B cell (primary cell): ENCODE measurements around the gene ATP6V1F. TPM values are rescaled to one million over a fixed set of nuclear protein-coding genes. Genes with fewer than 3 reads are reported as not detected.

ENCODE experiments used
- ATAC-seq: fragments of 200-7000 bp; cut with Tn5 transposase; one replicate; pipeline ENCODE4 v1.10.0; 2021; ENCODE audit warnings: low read depth, mild to moderate bottlenecking, moderate number of reproducible peaks, moderate library complexity
- CTCF ChIA-PET: fragments of 350-600 bp; sonication (Branson Sonifier 250); formaldehyde crosslinking; loops from one replicate; lab custom pipeline; 2021; ENCODE audit warnings: antibody characterized with exemption, inconsistent platforms; lab: Charles Lee
- POLR2A ChIA-PET: fragments of 350-600 bp; sonication (Branson Sonifier 250); formaldehyde crosslinking; loops from one replicate; lab custom pipeline; 2021; ENCODE audit warnings: antibody characterized with exemption; lab: Charles Lee
- DNase-seq: peaks from one replicate; pipeline ENCODE4 v3.0.0; 2013
- H2AFZ ChIP-seq: 2 replicates; pipeline ENCODE4 v1.6.1; 2012; ENCODE audit warnings: mild to moderate bottlenecking, low read depth, low read length; ENCODE audit not compliant: insufficient read depth, poor library complexity, severe bottlenecking
- H3K27ac ChIP-seq, 2 donors: 1 replicate in 1 of 2; 2 replicates in 1 of 2; pipeline ENCODE4 v1.5.1; 2012 to 2013; ENCODE audit warnings: low read length in 2 of 2, mild to moderate bottlenecking in 2 of 2, moderate library complexity in 1 of 2
- H3K27me3 ChIP-seq, 4 experiments: fragments of 200-600 bp in 1 of 4; sonication (generic) in 1 of 4; replicated peaks in 1 of 4; 1 replicate in 2 of 4; 2 replicates in 2 of 4; pipeline versions ENCODE4 v1.6.1 to v1.7.0; 2013 to 2016; ENCODE audit warnings: low read length in 3 of 4, mild to moderate bottlenecking in 2 of 4, mixed read lengths in 1 of 4, moderate library complexity in 1 of 4; ENCODE audit not compliant: insufficient read depth in 4 of 4, control insufficient read depth in 3 of 4; ENCODE audit errors: control extremely low read depth in 1 of 4
- H3K36me3 ChIP-seq, 2 experiments: replicated peaks in 1 of 2; 1 replicate in 1 of 2; 2 replicates in 1 of 2; pipeline versions ENCODE4 v1.6.1 to v1.7.1; 2013; ENCODE audit warnings: low read length in 1 of 2; ENCODE audit not compliant: insufficient read depth in 2 of 2, control insufficient read depth in 1 of 2; ENCODE audit errors: control extremely low read depth in 1 of 2, extremely low read depth in 1 of 2
- H3K4me1 ChIP-seq, 2 donors: fragments of 200-600 bp in 1 of 2; sonication (generic) in 1 of 2; 1 replicate in 1 of 2; 2 replicates in 1 of 2; pipeline versions ENCODE4 v1.5.1 to v1.6.1; 2013 to 2017; ENCODE audit warnings: low read length in 2 of 2; ENCODE audit not compliant: control insufficient read depth in 2 of 2, insufficient read depth in 2 of 2
- H3K4me2 ChIP-seq: replicated peaks from 2 replicates; pipeline ENCODE3; 2012; ENCODE audit warnings: mild to moderate bottlenecking, low read depth, low read length; ENCODE audit not compliant: poor library complexity, severe bottlenecking
- H3K4me3 ChIP-seq, 5 experiments: fragments of 200-600 bp in 1 of 5; sonication (generic) in 1 of 5; 1 replicate in 3 of 5; 2 replicates in 2 of 5; pipeline versions ENCODE4 v1.5.1 to v1.7.0; 2011 to 2016; ENCODE audit warnings: low read length in 4 of 5, mild to moderate bottlenecking in 4 of 5, low read depth in 2 of 5, control low read depth in 1 of 5, moderate library complexity in 1 of 5; ENCODE audit not compliant: insufficient read depth in 1 of 5; ENCODE audit errors: control extremely low read depth in 1 of 5, extremely low read depth in 1 of 5
- H3K79me2 ChIP-seq: fragments of 200-600 bp; sonication (generic); one replicate; pipeline ENCODE4 v1.6.0; 2016; ENCODE audit warnings: low read length; ENCODE audit not compliant: control insufficient read depth, insufficient read depth
- H3K9ac ChIP-seq: fragments of 200-600 bp; sonication (generic); 2 replicates; pipeline ENCODE4 v1.6.1; 2017; ENCODE audit warnings: mild to moderate bottlenecking, low read length, moderate library complexity
- H3K9me3 ChIP-seq, 3 donors: one replicate each; pipeline versions ENCODE4 v1.6.1 to v1.7.1; 2013; ENCODE audit warnings: low read length in 2 of 3; ENCODE audit not compliant: control insufficient read depth in 2 of 3, insufficient read depth in 1 of 3; ENCODE audit errors: control extremely low read depth in 1 of 3
- H4K20me1 ChIP-seq: 2 replicates; pipeline ENCODE4 v1.6.0; 2012; ENCODE audit warnings: mild to moderate bottlenecking, low read length; ENCODE audit not compliant: insufficient read depth, control insufficient read depth, poor library complexity, severe bottlenecking
- H3K27ac Mint-ChIP-seq: one replicate; pipeline ENCODE4 v1.8.0; 2021; ENCODE audit warnings: mixed read lengths
- H3K27me3 Mint-ChIP-seq: one replicate; pipeline ENCODE4 v1.8.0; 2021; ENCODE audit warnings: mixed read lengths
- H3K4me1 Mint-ChIP-seq: one replicate; pipeline ENCODE4 v1.8.0; 2021; ENCODE audit warnings: mixed read lengths
- H3K4me3 Mint-ChIP-seq: one replicate; pipeline ENCODE4 v1.8.0; 2021; ENCODE audit warnings: mixed read lengths
- H3K9me3 Mint-ChIP-seq: one replicate; pipeline ENCODE4 v1.8.0; 2022; ENCODE audit warnings: mixed read lengths; ENCODE audit not compliant: insufficient read depth
- CTCF ChIP-seq: fragments of 200-600 bp; IDR thresholded peaks from one replicate; pipeline ENCODE4 v1.8.0; 2022; ENCODE audit warnings: antibody characterized with exemption, mild to moderate bottlenecking
- EZH2 ChIP-seq: IDR thresholded peaks from 2 replicates; pipeline ENCODE4 v1.6.1; 2012; ENCODE audit warnings: borderline replicate concordance, low read depth, mild to moderate bottlenecking, moderate library complexity, low read length; ENCODE audit not compliant: insufficient read depth, poor library complexity, severe bottlenecking
- WGBS: methylation state at CpG from one replicate; pipeline ENCODE4 v1.1.5; 2013; ENCODE audit warnings: missing lambda C conversion rate; ENCODE audit not compliant: insufficient coverage; 5-methylcytosine and 5-hydroxymethylcytosine counted together
- intact Hi-C: fragments of 100-400 bp; cut with micrococcal nuclease; formaldehyde crosslinking; loops from one replicate; pipeline ENCODE4 v1.10.0; 2022
- polyA plus RNA-seq: library from polyadenylated mRNA; depleted of rRNA; stranded (reverse); fragments of >200 nt; gene quantifications from 2 replicates; pipeline ENCODE4 v1.2.3, GENCODE V29; 2012
- total RNA-seq, 2 donors: library from RNA; stranded (reverse); fragments of 120-200 nt in 1 of 2; gene quantifications; 1 replicate in 1 of 2; 2 replicates in 1 of 2; pipeline versions ENCODE4 v1.2.3 to v1.2.4, GENCODE V29; 2013 to 2022

The ATP6V1F gene
- total and polyA plus RNA-seq, 2 donors (not counting 1 experiment from before 2014, with no cell fraction given): 81.7 to 198 TPM

- Mint-ChIP-seq H3K9me3 (no peaks in the 10 kb centered on the region), H3K4me3 (peak overlapping the region; percentile 17), H3K4me1 (peaks cover 17% of the 10 kb centered on the region), H3K27ac (no peak overlapping the region), H3K27me3 (peaks cover 31% of the 10 kb centered on the region)
- Histone ChIP-seq H3K4me2 (no peak overlapping the region), H3K36me3 (no peaks in the 10 kb centered on the region), H4K20me1 (no peaks in the 10 kb centered on the region), H3K4me3 (no peak overlapping the region), H3K4me1 (peaks cover 14 to 20% of the 10 kb centered on the region in 2 donors), H3K27ac (no peak overlapping the region), H3K9ac (no peak overlapping the region), H3K27me3 (peaks cover 0 to 33% (median 14%) of the 10 kb centered on the region in 4 experiments), H3K9me3 (peaks cover 0 to 3% (median 0%) of the 10 kb centered on the region in 3 donors), H2AFZ (no peak overlapping the region), H3K79me2 (no peaks in the 10 kb centered on the region)
- intact Hi-C loops: no loop called here
- TF ChIP-seq EZH2: no peak
- TF ChIP-seq CTCF: no peak
- CTCF ChIA-PET: interaction anchor here (3.9 kb wide), 1 partner anchor 183 kb away, joined by 19 read pairs; no protein-coding TSS in a partner anchor
- ATAC-seq: no peak
- WGBS: 96% methylated on average over 4 of the region's 6 CpGs
- POLR2A ChIA-PET: no interaction called here
- no peak for DNase-seq
Measured at GRCh38 chr7:128908750-128909624, 46.3 kb downstream of the ATP6V1F start.
